HG02798 (cell line): ENCODE results near the gene MACROD1.

Experiments used
- ATAC-seq: cut with Tn5 transposase; IDR thresholded peaks from one replicate; pipeline ENCODE4 v1.9.1; 2021; ENCODE audit warnings: mild to moderate bottlenecking; ENCODE audit not compliant: unreplicated experiment, poor library complexity

The MACROD1 gene

GRCh38 chr11:64115531-64116522 is 50.1 kb downstream of the MACROD1 start:
- no peak for ATAC-seq

- ATAC-seq, result no peak
Observed at GRCh38 chr11:64114231-64114630, 51.7 kb downstream of the MACROD1 start.

GRCh38 chr11:64113462-64113780 is 52.5 kb downstream of the MACROD1 start:
- no peak for ATAC-seq

- no peak for ATAC-seq
Observed at GRCh38 chr11:64112771-64113461, 53.0 kb downstream of the MACROD1 start.

GRCh38 chr11:64110465-64111375 is 55.2 kb downstream of the MACROD1 start:
- no peak for ATAC-seq

GRCh38 chr11:64109332-64109731 is 56.6 kb downstream of the MACROD1 start:
- no peak for ATAC-seq

- no peak for ATAC-seq
Observed at GRCh38 chr11:64107303-64107702, 58.6 kb downstream of the MACROD1 start.

GRCh38 chr11:64104632-64105031 is 61.3 kb downstream of the MACROD1 start:
- no peak for ATAC-seq

GRCh38 chr11:64103277-64103985 is 62.5 kb downstream of the MACROD1 start:
- no peak for ATAC-seq

- ATAC-seq, result no peak
Observed at GRCh38 chr11:64102005-64102738, 63.7 kb downstream of the MACROD1 start.

GRCh38 chr11:64101461-64101860 is 64.5 kb downstream of the MACROD1 start:
- ATAC-seq, result no peak

GRCh38 chr11:64100782-64101353 is 65.0 kb downstream of the MACROD1 start:
- no peak for ATAC-seq

GRCh38 chr11:64100360-64100759 is 65.6 kb downstream of the MACROD1 start:
- no peak for ATAC-seq

GRCh38 chr11:64099436-64099835 is 66.5 kb downstream of the MACROD1 start:
- no peak for ATAC-seq

GRCh38 chr11:64098318-64098831 is 67.5 kb downstream of the MACROD1 start:
- no peak for ATAC-seq

- no peak for ATAC-seq
Observed at GRCh38 chr11:64097468-64098317, 68.2 kb downstream of the MACROD1 start.

- ATAC-seq, result no peak
Observed at GRCh38 chr11:64096835-64097234, 69.1 kb downstream of the MACROD1 start.

GRCh38 chr11:64095949-64096348 is 70.0 kb downstream of the MACROD1 start:
- ATAC-seq, result no peak
